ENCODE measurements around the gene CFAP77.

DNA sequence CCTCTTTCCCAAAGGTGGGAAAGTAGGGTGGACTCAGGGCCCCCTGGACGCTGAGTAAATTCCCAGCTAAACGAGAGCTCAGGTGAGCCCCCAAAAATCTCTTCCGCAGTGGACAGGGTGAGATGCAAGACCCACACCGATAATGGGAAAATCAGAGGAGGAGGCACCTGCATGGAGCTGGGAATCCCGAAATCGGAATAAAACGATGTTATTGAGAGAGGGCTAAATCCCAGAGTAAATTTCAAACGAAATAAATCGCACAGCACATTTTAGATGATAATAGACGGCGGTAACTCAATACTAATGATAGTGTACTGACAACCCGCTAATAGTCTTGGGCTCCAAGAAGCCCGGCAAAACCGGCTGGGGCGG is 169.4 kb downstream of the CFAP77 start:
- TF ChIP-seq POLR2A (IDR thresholded peaks at IDR 0.05), result no peak
- TF ChIP-seq, protein P1, sequence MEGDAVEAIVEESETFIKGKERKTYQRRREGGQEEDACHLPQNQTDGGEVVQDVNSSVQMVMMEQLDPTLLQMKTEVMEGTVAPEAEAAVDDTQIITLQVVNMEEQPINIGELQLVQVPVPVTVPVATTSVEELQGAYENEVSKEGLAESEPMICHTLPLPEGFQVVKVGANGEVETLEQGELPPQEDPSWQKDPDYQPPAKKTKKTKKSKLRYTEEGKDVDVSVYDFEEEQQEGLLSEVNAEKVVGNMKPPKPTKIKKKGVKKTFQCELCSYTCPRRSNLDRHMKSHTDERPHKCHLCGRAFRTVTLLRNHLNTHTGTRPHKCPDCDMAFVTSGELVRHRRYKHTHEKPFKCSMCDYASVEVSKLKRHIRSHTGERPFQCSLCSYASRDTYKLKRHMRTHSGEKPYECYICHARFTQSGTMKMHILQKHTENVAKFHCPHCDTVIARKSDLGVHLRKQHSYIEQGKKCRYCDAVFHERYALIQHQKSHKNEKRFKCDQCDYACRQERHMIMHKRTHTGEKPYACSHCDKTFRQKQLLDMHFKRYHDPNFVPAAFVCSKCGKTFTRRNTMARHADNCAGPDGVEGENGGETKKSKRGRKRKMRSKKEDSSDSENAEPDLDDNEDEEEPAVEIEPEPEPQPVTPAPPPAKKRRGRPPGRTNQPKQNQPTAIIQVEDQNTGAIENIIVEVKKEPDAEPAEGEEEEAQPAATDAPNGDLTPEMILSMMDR (IDR thresholded peaks at IDR 0.05), result no peak
- no peak for TF ChIP-seq EP300 (IDR thresholded peaks at IDR 0.05)
